Measurements from ENCODE around the gene VSIG2.

Gene VSIG2

DNA sequence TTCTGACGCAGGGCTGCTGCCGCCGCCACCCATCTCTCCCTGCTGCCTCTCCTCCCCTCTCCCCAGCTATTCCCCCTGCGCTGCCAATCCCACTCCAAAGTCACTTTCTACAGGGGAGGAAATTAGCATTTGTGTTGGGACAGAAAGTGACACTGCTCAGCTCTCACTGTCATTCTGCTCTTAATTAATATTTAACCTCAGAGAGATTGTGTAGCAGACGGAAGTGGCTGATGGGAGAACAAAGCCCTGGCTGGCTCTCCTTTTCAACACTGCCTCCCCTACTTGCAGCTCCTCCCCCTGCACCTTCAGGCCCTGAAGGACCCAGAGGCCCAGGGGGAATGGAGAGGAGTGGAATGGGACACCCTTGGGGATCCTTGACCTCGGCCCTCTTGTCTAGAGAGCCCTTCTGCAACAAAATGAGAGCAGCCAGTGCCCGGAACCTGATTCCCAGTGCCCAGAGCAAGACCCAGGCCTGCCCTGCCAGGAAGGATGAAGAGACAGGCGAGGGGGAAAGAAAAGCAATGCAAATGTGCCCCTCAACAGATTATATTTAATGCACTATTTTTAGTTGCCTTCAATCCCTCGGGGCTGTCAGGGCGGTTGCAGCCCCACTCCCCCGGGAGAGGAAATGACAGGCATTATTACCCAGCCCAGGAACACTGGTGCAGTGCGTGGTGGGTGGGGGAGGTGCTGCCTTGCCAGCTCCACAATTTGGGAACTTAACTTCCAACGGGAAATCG, 26.9 kb downstream of the VSIG2 start:
- DNase-seq (ENCODE audit: low read depth), result no peak
- TF ChIP-seq, protein P1, sequence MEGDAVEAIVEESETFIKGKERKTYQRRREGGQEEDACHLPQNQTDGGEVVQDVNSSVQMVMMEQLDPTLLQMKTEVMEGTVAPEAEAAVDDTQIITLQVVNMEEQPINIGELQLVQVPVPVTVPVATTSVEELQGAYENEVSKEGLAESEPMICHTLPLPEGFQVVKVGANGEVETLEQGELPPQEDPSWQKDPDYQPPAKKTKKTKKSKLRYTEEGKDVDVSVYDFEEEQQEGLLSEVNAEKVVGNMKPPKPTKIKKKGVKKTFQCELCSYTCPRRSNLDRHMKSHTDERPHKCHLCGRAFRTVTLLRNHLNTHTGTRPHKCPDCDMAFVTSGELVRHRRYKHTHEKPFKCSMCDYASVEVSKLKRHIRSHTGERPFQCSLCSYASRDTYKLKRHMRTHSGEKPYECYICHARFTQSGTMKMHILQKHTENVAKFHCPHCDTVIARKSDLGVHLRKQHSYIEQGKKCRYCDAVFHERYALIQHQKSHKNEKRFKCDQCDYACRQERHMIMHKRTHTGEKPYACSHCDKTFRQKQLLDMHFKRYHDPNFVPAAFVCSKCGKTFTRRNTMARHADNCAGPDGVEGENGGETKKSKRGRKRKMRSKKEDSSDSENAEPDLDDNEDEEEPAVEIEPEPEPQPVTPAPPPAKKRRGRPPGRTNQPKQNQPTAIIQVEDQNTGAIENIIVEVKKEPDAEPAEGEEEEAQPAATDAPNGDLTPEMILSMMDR (IDR thresholded peaks at IDR 0.05; ENCODE audit: low read length, missing control alignments), result no peak
- peak overlapping the region; percentile 13 for H3K4me3 ChIP-seq (replicated peaks; ENCODE audit: low read depth, low read length)

DNA sequence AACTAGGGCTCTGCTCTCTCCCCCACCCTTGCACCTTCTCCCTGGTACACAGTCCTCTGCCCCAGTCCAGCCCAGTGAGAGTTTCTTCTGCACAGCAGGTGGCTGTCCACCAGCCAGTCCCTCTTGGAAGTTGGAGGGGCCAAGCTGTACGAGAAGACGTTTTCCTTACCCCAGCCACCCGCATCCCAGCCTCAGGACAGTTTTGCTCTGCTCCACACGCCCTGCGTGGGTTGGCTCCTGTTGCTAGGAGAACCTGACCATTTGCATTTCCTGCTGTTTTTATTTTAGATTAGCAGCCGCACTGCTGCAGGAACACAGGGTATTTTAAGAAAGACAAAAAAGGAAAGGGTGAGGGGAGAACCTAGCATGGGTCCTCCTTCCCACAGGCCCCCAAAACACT, 29.9 kb downstream of the VSIG2 start:
- no peak for DNase-seq (ENCODE audit: low read depth)
- TF ChIP-seq, protein P1 (IDR thresholded peaks at IDR 0.05; ENCODE audit: low read length, missing control alignments), result no peak
- no peak overlapping the region for H3K4me3 ChIP-seq (replicated peaks; ENCODE audit: low read depth, low read length)

DNA sequence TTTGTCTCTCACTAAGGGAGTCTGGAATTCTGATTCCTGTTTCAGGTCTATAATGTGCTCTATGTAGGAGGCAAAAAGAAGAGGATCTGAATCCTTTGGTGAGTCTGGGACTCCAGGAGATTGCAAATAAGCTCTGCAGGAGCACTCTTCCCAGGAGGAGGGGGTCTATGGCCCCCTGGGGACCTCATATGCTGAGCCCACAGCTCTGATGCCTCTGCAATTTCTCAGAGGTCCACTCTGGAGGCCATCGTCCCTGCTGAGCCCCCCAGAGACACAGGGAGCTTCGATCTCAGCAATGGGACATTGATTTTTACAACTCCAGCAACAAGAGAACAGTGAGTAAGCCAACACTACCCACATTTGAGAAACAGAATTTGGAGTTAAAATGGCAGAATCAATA, 32.5 kb downstream of the VSIG2 start:
- TF ChIP-seq, protein P1 (IDR thresholded peaks at IDR 0.05; ENCODE audit: low read length, missing control alignments), result no peak
- no peak overlapping the region for H3K4me3 ChIP-seq (replicated peaks; ENCODE audit: low read depth, low read length)
- DNase-seq (ENCODE audit: low read depth), result no peak

DNA sequence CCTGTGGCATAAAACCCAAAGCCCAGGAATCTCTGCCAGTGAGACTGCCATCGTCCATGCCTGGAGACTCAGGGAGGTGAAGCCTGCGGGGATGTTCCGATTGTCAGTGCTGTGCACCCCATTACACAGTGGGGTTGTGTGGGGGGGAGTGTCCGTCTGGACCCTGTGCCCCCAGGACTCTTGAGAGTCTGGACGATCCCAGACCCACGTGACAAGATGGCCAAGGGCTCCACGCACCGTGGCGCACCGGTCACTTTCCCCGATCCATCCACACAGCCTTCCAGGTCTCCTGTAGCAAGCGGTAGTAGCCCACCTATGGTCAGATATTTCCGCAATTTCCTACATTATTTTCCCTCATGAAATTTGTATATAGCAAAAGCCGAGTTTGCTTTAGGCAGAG, 33.3 kb downstream of the VSIG2 start:
- TF ChIP-seq, protein P1 (IDR thresholded peaks at IDR 0.05; ENCODE audit: low read length, missing control alignments), result no peak
- no peak overlapping the region for H3K4me3 ChIP-seq (replicated peaks; ENCODE audit: low read depth, low read length)
- no peak for DNase-seq (ENCODE audit: low read depth)

GRCh38 chr11:124717786-124718651, 34.0 kb downstream of the VSIG2 start:
- TF ChIP-seq, protein P1 (IDR thresholded peaks at IDR 0.05; ENCODE audit: low read length, missing control alignments), result no peak
- peak; percentile 44 for DNase-seq (ENCODE audit: low read depth)
- peak overlapping the region; percentile 41 for H3K4me3 ChIP-seq (replicated peaks; ENCODE audit: low read depth, low read length)

- DNase-seq (ENCODE audit: low read depth), result peak; percentile 61
- TF ChIP-seq, protein P1 (IDR thresholded peaks at IDR 0.05; ENCODE audit: low read length, missing control alignments), result no peak
- peak overlapping the region; percentile 41 for H3K4me3 ChIP-seq (replicated peaks; ENCODE audit: low read depth, low read length)
Measured at GRCh38 chr11:124717421-124717785, 34.7 kb downstream of the VSIG2 start.

Measured in fibroblast of pulmonary artery (primary cell).